IPS-18c (cell line): ENCODE data around the gene NOP56.
A peak's percentile ranks its signal among the peaks of the same experiment; 100 is the strongest.

Experiments
- H3K4me3 ChIP-seq: 2 replicates; pipeline ENCODE4 v1.7.0; 2013; ENCODE audit warnings: low read depth, mild to moderate bottlenecking, low read length, moderate library complexity; ENCODE audit not compliant: insufficient read depth
- H3K9me3 ChIP-seq: one replicate; pipeline ENCODE4 v1.6.1; 2013; ENCODE audit warnings: mild to moderate bottlenecking, low read length, moderate library complexity; ENCODE audit not compliant: control insufficient read depth, insufficient read depth

NOP56 gene

DNA sequence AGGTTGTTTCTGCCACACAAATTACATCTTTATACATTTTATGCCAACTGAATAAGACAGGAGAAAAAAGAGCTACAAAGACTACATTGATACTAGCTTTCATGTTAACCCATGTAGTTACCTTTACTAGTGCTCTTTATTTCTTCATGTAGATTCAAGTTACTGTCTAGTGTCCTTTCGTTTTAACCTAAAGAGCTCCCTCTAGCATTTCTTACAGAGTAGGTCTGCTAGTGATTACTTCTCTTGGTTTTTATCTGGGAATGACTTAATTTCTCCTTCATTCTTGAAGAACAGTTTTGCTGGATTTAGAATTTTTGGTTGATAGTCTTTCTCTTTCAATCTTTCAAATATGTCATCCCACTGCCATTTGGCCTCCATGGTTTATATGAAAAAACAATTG is 21.2 kb upstream of the NOP56 start:
- H3K4me3 ChIP-seq, result no peak overlapping the region

DNA sequence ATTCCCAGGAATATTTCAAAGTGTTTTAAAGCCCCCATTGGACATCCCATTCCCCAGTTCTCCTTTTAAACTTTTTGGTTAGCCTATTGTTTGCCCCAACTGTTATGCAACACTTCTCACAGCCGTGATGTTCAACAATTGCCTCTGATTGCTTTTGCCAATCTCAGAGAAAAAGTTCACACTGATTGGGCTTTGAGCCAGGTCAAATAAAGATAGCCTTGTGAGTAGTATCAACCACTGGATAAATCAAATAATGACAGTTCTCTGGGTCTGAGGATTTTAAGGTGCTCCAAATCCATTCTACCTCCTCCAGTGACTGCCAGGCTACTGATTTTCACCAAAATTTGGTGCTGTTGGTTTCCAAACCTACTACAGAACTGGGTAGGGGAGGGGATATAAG is 19.1 kb upstream of the NOP56 start:
- no peaks in the 10 kb centered on the region for H3K9me3 ChIP-seq
- H3K4me3 ChIP-seq, result no peak overlapping the region

More for the DNA sequence above, 21.2 kb upstream of the NOP56 start:
- H3K9me3 ChIP-seq, result no peaks in the 10 kb centered on the region

DNA sequence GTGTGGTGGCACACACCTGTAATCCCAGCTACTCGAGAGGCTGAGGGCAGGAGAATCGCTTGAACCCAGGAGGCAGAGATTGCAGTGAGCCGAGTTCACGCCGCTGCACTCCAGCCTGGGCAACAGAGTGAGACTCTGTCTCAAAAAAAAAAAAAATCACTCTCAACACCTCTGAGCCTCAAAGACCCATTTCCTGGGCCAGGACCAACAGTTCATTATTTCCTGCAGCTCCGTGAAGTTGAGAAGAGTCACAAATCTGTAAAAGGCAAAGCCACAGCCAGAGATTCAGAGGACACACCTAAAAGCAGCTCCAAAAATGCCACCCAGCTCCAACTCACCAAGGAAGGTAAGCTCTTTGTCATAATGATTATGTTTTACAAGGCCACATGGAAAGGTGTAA is 15.2 kb upstream of the NOP56 start:
- Histone ChIP-seq H3K9me3 (no peaks in the 10 kb centered on the region), H3K4me3 (no peak overlapping the region)

DNA sequence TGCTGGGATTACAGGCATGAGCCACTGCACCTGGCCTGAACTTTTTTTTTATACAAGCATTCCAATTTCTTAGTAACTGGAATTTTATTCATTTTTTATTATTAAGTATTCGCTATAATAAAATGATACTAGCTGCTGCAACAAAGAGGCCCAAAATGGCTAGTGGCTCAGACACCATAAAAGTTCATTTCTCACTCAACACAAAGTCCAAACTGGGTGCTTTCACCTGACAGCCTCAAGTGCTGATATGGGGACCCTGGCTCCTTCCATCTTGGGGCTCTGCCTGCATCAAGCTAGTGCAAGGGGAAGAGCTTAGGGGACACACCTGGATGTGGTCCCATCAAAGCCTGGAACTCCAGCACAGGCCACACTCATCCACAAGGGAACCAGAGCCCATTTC is 12.2 kb upstream of the NOP56 start:
- no peak overlapping the region for H3K4me3 ChIP-seq
- no peaks in the 10 kb centered on the region for H3K9me3 ChIP-seq

DNA sequence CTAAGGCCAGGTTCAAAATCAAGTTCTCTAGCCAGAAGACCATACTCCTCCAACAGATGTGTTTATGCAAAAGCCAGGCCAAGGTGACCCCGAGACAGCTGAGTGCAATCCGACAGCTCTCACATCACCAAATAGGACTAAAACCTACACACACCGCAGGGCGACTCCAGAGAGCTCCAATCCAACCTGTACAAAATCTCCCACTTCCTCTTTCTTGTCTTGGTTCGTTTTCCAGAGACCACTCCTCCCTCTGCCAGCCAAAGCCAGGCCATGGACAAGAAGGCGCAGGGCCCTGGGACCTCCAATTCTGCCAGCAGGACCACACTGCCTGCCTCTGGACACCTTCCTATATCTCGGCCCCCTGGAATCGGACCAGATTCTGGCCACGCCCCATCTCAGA is 11.5 kb upstream of the NOP56 start:
- H3K9me3 ChIP-seq, result no peaks in the 10 kb centered on the region
- no peak overlapping the region for H3K4me3 ChIP-seq

DNA sequence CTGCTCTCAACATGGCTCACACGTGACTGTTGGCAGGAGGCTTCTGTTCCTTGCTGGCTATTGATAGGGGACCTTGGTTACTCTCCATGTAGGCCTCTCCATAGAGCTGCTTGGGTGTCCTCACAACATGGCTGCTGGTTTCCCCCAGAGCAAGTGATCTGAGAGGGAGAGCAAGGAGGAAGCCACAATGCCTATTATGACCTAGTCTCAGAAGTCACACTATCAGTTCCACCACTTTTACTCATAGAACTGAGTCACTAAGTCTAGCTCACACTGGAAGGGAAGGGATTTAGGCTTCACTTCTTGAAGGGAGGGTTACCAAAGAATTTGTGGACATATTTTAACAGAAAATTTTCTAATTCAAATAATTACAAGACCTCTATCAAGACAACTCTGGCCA is 8.7 kb upstream of the NOP56 start:
- no peaks in the 10 kb centered on the region for H3K9me3 ChIP-seq
- H3K4me3 ChIP-seq, result no peak overlapping the region

DNA sequence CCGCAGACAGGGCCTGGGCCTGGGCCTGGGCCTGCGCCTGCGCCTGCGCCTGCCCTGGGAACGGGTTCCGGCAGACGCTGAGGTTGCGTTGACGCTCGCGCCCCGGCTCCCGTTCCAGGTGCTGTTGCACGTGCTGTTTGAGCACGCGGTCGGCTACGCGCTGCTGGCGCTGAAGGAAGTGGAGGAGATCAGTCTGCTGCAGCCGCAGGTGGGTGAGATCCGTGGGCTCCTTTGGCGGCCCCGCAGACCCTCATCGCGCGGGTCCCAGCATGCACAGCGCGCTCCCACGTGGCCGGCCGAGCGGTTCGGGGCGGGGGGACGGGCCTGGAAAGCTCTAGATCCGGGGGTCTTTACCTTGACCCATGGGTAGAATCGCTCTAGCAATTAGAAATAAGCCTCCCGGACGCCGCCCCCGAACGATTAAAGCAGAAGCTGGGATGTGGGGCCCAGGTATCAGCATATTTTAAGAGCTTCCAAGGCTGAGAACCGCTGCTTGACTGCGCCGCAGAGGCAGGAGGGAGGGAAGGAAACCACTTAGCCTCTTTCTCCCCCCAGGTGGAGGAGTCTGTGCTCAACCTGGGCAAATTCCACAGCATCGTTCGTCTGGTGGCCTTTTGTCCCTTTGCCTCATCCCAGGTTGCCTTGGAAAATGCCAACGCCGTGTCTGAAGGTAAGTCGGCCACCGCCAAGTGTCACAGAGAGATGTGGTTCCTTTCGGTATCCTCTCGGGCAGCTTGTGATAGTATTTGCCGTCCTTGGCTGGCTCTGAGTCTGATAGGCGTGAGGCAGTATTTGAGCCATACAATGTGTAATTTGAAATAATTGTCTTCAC is 508 bp downstream of the NOP56 start:
- Histone ChIP-seq H3K9me3 (no peaks in the 10 kb centered on the region), H3K4me3 (peak overlapping the region; percentile 100)

DNA sequence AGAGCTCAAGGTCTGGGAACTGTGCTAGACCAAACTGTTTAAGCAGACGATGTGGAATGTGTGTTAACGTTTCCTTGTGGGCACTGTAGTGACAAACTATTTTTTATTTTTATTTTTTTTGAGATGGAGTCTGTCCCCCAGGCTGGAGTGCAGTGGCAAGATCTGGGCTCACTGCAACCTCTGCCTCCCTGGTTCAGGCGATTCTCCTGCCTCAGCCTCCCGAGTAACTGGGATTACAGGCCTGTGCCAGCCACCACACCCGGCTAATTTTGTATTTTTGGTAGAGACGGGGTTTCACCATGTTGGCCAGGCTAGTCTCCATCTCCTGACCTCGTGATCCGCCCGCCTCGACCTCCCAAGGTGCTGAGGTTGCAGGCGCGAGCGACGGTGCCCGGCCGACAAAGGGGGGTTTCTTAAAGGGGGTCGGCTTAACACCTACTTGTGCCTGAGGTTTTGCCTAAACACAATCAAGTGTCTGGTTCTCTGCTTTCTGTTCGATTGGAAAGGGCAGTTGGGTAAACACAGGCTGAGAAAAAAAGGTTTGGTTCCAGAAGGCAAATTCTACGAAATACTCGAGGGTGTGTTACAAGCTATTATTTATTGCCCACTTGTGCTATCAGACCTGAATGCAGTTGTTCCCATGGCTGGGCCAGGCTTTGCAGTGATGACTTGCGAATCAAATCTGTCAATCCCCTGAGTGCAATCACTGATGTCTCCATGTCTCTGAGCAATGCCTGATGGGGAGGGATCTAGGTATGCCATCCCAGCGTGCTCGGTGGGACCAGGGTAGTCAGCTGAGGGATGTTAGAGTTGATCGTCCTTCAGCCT is 1.3 kb downstream of the NOP56 start:
- H3K4me3 ChIP-seq, result peak overlapping the region; percentile 100
- H3K9me3 ChIP-seq, result no peaks in the 10 kb centered on the region

DNA sequence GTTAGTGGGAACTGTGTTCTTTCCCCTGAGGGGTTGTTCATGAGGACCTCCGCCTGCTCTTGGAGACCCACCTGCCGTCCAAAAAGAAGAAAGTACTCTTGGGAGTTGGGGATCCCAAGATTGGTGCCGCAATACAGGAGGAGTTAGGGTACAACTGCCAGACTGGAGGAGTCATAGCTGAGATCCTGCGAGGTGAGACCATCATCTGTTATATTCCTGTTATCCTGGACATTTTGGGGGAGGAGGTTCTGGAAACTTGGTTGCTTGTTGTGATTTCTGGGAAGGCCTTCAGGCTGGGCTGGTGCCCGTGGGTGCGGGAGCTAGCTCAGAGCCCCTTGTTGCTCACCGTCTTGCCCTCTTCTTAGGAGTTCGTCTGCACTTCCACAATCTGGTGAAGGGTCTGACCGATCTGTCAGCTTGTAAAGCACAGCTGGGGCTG is 2.0 kb downstream of the NOP56 start:
- Histone ChIP-seq H3K4me3 (no peak overlapping the region; the same call in 1 of the 2 replicates), H3K9me3 (no peaks in the 10 kb centered on the region)

DNA sequence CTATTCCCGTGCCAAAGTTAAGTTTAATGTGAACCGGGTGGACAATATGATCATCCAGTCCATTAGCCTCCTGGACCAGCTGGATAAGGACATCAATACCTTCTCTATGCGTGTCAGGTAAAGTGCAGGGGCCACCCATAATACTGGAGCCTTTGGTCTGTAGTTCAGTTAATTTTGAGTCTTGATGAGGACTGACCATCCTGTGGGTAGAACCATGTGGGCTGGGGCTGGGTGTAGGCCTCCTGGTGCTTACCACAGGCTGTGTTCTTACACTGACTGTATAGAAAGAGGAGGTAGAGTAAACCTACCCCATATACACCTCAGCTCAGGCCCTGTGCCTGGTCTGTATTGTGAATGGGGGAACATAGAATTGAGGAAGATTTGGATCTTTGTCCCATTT is 2.4 kb downstream of the NOP56 start:
- H3K4me3 ChIP-seq, result no peak overlapping the region
- H3K9me3 ChIP-seq, result no peaks in the 10 kb centered on the region

DNA sequence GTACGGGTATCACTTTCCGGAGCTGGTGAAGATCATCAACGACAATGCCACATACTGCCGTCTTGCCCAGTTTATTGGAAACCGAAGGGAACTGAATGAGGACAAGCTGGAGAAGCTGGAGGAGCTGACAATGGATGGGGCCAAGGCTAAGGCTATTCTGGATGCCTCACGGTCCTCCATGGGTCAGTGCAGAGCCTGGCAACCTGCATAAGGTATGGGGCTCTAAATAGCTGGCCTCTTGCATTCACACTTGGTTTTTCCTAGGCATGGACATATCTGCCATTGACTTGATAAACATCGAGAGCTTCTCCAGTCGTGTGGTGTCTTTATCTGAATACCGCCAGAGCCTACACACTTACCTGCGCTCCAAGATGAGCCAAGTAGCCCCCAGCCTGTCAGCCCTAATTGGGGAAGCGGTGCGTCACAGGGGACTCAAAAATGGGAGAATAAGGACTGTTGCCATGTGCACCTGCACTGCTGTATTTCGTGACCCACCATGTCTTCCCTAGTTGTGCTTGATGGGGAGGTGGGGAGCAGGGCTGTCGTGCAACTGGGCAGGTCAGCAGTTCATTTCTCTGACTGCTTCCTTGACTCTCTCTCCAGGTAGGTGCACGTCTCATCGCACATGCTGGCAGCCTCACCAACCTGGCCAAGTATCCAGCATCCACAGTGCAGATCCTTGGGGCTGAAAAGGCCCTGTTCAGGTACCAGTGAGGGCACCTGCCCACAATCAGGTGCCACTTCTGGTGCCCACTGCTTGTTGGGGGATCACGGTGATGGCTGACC is 3.1 kb downstream of the NOP56 start:
- Histone ChIP-seq H3K4me3 (no peak overlapping the region), H3K9me3 (no peaks in the 10 kb centered on the region)

DNA sequence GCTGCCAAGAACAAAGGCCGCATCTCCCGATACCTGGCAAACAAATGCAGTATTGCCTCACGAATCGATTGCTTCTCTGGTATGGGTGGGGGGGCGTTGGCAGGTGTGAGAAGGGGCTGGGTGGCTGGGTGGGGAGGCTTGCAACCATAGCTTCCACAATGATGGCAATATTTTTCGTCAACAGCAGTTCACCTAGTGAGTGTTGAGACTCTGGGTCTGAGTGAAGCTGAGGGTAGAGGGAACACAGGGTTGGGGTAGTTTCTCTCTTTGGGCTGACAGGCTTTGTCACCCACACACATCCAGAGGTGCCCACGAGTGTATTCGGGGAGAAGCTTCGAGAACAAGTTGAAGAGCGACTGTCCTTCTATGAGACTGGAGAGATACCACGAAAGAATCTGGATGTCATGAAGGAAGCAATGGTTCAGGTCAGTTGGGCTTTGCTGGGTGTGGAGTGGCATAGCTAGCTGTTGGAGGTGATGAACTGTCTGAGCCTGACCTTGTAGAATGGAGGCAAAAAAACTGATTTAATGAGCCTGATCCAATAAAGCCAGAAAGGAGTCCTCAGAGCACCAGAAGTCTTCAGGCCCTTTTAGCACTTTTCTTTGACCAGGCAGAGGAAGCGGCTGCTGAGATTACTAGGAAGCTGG is 4.2 kb downstream of the NOP56 start:
- Histone ChIP-seq H3K9me3 (no peaks in the 10 kb centered on the region), H3K4me3 (no peak overlapping the region)

DNA sequence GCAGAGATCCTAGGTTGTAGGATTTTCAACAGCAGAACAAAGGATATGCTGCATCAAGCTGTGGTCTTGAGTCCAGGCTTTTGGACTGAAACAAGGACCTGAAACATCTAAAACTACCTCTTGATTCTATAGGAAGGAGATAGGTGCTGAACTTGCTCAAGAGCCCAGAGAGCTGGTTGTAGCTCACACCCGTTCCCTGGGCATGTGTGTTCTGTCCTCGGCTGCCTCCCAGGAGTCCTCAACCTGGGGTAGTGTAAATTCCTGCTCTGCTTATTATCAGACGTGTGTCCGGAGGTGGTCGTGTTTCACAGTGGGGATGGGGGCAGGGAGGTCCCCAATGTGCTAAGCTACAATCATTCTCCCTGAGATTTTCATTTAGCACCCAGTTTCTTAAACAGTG is 4.8 kb downstream of the NOP56 start:
- Histone ChIP-seq H3K9me3 (no peaks in the 10 kb centered on the region), H3K4me3 (no peak overlapping the region)

DNA sequence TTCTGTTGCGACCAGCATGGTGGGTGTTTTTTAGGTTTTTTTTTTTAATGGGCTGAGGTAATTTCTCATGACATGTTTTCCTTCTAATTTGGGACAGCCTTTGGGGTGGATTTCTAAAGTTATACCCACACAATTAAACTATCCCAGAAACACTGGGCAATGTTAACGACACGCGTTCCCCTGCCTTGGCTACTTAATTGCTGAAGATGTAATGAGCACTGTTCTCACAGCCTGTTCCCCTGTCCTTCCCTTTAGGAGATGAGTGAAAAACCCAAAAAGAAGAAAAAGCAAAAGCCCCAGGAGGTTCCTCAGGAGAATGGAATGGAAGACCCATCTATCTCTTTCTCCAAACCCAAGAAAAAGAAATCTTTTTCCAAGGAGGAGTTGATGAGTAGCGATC is 5.2 kb downstream of the NOP56 start:
- Histone ChIP-seq H3K4me3 (no peak overlapping the region), H3K9me3 (no peaks in the 10 kb centered on the region)

DNA sequence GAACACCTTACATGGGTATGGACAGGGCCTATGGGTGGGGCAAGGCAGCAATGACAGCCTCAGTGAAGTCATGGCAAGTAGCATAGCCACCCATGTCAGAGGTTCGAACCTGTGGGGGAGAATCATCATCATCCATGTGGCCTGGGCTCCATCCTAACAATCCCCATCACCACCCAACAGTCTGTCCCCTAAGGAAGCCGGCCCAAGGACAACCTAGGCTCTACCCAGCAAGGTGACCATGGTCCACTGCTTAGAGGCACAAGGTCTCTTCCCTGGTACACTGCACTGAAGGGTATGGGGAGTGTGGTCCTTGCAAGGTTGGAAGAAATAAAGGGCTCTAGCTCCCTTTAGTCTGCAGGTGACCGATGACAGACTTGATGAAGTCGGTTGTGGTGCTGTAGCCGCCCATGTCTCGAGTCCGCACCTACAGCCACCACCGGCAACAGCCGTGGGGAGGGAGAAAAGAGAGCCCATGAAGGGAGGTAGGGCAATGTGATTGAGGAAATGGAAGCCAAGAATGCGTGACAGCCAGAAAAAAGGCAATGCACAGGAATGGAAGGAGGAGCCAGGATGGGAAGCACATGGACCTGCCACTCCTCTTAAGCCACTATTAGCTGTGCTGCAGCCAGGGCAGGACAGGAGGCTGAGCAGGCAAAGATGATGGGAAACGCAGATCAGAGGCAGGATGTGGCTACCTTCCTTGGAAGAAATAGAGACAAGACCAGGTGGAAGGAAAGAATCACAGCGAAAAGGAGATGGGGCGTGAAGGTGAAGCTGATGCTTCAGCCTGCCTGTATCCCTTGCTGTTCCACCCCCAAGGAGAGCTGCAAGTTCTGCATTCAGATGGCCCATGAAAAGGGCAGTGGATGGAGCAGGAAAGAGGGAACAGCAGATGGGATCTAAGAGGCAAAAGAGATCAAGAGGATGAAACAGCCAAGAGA is 6.3 kb downstream of the NOP56 start:
- H3K4me3 ChIP-seq, result no peak overlapping the region
- no peaks in the 10 kb centered on the region for H3K9me3 ChIP-seq

DNA sequence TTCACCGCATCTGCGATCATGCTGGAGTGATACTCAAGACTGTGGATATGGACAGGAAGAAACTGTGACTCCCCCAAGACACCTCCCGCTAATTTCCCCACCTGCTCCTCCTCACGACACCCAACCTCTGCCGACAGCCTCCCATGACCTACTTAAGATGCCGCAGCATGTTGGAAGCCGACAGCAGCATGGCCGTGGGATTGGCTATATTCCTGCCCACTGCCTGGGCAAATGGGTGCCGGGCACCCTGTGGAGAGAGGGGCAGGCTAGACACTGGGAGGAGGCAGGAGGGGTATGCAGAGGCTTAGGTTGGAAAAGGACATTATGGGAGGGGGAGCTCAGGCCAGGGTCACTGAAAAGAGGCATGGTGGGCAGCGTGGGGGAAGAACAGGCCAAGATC is 7.1 kb downstream of the NOP56 start:
- no peak overlapping the region for H3K4me3 ChIP-seq
- H3K9me3 ChIP-seq, result no peaks in the 10 kb centered on the region
